IPS-NIHi11 (cell line): ENCODE results near the gene KCTD21.
A peak's percentile ranks its signal among the peaks of the same experiment; 100 is the strongest.
"Not testable (repeated sequence)": the region's sequence is repeated elsewhere in the genome, so short reads cannot be mapped to it uniquely, and the experiment has no call there.

Experiments used
- DNase-seq: peaks from one replicate; pipeline ENCODE4 v3.0.0; 2012; ENCODE audit warnings: mixed read lengths, low spot score

The KCTD21 gene

DNA sequence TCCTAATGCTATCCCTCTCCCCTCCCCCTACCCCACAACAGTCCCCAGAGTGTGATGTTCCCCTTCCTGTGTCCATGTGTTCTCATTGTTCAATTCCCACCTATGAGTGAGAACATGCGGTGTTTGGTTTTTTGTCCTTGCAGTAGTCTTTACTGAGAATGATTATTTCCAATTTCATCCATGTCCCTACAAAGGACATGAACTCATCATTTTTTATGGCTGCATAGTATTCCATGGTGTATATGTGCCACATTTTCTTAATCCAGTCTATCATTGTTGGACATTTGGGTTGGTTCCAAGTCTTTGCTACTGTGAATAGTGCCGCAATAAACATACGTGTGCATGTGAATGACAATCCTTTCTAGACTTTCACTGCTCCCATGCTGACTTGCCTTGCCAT lies 12.6 kb downstream of the KCTD21 start:
- not testable (repeated sequence) for DNase-seq

DNA sequence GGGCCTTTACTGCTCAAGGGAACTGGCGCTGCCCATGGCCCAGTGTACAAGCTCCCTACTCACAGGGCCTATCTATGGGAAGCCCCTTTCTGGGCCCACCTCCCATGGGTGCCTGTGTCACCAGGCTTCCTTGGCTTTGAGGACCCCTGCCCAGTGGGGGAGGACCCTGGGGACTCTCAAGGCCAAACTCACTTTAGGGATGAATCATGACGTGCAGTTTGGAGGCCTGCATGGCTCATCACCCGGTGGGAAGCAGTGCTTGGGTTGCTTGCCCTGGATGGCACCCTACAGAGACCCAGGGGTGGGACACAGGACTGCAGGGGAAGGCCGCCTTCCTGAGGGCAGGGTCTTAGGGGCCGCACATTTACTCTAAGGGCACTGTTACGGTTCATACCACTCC lies 16.5 kb downstream of the KCTD21 start:
- no peak for DNase-seq

DNA sequence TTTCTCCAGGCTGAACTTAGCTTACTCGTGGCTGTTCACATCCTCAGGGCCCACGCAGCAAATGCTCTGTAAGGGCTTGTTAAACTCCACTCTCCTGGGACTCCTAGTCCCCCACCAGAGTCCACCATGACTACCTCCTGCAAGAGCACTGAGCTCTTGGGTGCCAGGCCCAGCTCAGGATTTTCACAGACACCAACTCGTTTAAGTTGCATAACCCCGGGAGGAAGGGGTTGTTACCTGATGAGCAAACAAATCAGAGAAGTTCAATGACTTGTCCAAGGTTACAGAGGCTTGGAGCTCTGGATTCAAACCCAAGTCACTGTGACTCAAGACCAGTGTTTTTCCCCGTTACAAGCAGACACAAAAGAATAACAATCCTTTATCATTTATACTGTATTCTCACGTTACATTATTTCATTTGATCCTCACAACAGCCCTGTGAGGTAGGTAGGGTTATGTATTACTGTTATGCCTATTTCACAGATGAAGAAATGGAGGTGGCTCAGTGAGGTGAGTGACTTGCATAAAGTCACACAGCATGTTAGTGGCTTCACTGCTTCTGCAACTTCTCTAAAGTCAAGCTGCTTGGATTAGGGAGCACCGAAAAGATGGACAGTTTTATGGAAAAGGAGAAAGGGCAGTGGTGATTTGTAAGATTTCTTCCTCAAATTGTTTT lies 17.4 kb downstream of the KCTD21 start:
- no peak for DNase-seq

DNA sequence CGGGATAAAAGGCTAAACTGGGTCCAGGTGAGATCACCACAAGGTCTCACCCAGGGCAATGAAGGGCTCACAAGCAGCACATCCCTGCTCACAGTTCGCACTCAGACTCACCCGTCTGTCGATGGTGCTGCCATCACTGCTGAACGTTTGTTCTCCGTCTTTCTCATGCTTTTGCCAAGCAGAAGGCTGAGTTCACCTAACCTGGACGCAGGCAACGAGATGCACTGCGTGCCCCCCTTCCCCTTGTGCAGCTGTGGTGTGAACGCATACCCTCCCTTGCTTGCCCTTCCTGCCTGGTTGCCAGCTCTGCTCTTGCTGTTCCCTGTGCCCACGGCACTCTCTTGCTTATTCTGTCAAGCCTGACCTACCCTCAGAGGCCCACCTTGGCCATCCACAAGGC lies 18.0 kb downstream of the KCTD21 start:
- DNase-seq: no peak

DNA sequence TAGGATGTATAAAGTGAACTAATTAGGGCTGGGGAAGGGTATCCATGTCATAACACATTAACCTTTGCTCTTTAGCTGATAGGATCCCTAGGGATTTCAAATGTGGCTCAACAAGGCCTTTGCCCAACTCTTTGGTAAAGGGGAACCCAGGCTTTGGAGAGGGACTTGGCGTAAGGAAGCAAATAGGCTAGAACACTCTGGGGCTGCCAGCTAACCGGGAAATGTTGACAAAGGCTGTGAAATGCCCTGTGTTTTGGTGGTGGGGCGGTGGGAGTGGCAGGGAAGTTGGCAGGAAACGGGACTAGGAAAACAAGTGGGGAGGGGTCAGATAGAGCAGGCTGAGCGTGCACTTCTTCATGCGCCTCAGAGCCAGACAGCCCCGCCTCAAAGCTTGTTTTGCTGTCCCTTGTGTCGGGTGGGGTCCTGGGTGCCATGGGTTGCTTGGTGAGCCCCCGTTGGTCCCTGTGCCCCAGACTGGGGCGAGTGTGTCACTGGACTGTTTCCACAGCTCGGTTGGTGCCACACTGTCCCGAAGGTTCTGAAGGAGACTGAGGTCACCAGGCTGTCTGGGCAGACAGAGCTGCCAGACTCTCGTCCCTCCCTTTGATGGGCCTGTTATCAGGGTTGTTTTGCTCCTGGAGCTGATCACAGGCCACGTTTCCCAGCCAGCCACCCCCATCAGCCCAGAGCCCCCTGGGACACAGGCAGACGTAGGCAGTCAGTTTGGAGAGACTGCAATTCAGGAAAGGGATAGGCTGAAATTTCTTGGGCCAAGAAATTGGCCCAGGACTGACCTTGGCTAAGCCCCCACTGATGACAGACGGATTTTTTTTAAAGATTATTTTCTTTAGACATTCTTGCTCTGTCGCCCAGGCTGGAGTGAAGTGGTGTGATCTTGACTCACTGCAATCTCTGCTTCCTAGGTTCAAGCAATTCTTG lies 19.6 kb downstream of the KCTD21 start:
- no peak for DNase-seq

DNA sequence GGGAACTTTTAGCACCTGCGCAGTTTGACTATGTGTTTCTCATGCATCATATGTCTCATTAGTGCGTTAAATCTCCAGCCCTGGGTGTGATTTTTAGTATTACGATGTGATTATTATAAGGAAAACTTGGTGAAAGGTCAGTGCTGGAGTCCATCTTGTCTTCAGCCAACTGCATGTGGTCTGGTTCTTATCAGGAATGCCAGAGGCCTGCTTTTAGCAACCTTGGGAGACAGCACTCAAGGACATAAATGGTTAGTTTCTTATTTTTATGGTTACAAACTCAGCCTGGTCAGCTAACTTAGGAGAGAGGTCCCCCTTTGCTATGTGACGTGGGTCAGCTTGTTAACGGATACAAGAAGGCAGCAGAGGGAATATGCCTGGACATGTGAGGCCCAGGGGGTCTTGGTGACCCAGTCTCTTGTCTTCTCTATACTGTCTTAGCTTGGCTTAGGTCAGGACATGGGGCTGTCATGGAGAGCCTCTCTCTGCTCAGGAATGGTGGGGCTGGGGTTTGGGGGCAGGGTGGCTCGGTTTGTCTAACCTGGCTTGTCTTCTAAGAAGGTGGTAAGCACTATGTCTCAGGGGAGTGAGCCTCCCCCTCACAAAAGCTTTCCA lies 21.5 kb downstream of the KCTD21 start:
- DNase-seq: no peak

DNA sequence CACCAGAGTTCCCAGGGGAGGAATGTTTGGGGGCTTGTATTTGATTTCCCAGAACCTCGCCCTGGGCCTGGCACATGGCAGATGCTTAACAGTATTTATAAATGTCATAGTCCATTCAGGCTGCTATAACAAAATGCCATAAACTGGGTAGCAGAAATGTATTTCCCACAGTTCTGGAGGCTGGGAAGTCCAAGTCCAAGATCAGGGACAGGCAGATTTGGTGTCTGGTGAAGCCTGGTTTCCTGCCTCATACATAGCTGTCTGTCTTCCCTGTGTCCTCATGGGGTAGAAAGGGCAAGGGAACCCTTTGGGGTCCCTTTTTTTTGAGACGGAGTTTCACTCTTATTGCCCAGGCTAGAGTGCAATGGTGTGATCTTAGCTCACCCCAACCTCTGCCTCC lies 24.0 kb downstream of the KCTD21 start:
- no peak for DNase-seq

DNA sequence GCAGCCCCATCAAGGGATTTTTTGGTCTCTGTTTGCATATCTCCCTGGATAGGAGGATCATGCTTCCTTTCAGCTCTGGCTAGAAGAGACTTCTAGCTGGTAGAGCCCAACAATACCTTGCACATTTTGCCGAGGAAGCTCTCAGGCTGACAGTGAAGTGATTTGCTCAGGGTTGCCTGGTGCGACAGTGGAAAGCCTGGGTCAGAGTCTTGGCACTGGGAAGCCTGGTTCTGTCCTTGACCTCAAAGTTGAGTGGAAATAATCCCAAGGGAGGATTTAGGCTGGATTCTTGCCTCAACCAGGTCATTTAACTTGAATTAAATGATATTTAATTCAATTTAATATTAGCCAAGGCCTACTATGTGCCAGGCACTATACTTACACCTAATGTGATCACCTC lies 24.6 kb downstream of the KCTD21 start:
- no peak for DNase-seq

DNA sequence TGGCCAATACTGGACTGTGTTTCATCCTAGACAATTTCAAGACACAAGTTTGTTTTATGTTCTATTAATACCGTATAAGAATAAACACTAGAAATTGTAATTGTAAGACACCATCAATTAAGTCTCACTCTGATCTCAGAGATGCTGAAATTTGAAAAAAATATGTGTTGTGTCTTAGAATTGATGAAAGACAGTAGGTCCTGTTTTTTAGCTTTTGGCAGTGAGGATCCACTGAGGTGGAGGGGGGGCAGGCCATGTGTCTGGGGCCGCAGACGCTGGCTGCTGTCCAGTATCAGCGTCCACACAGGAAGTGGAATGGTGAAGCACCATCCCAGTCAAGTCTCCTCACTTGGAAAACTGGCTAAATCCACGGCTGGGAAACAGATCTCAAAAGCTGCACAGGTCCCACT lies 26.5 kb downstream of the KCTD21 start:
- no peak for DNase-seq

DNA sequence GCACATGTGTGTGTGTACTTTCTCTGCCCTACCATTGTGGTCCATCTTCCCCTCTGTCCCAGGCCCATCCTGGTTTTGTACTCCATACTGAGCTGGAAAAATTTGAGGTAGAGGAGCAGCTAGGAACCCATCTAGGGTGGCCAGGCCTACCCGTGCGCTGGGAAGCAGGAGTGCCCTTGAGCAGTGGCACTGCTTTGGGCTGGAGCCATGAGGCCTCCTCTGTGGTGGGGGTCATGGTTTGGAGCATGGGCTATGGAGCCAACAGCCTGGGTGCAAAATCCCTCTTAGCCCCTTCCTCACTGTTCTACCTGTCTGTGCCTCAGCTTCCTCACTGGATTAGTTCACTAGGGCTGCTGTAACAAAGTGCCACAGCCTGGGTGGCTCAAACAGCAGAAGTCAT lies 27.1 kb downstream of the KCTD21 start:
- no peak for DNase-seq

DNA sequence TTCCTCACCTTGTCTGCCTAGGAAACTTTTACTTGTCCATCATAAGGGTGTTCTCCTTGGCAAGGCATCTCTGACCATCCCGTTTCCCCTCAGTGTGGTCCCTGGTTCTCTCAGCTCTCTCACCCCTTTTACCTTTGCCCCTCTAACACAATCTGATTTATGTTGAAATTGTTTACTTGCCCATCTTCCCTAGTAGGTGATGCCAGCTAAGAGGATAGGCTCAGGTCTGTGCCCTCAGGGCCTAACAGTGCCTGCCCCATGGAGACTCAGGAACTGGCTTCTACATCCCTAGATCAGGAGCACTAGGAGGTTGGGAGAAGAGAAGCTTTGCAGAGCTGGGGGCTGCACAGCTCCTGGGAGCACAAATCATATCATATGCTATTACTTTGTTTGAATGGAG lies 27.9 kb downstream of the KCTD21 start:
- no peak for DNase-seq

DNA sequence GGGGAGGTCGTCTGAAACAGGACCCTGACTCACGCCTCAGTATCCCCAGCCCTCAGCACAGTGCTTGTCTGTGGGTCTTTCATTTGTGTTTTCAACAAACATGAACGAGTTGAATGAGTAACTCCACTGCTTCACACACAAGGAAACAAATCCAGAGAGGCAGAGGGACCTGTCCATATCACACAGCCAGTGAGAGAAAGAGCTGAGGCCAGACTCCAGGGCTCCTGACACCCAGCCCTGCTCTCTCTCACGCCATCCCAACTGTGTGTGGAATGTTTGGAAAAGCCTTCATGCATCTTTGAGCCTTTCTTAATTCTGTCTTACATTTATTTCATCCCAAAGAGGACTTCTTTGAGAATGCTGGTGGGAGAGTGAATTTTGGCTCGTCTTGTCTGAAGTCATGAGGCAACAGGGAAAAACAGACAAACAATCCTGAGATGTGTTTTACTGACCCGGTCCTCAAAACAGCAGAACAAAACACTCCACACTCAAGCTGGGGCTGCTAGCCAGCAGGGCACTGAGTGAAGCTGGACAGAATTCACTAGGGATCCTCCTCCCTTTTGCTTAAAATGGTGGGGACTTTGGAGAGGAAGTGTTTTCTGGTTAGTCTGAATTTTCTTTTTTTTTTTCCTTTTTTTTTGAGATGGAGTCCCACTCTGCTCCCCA lies 29.3 kb downstream of the KCTD21 start:
- no peak for DNase-seq

DNA sequence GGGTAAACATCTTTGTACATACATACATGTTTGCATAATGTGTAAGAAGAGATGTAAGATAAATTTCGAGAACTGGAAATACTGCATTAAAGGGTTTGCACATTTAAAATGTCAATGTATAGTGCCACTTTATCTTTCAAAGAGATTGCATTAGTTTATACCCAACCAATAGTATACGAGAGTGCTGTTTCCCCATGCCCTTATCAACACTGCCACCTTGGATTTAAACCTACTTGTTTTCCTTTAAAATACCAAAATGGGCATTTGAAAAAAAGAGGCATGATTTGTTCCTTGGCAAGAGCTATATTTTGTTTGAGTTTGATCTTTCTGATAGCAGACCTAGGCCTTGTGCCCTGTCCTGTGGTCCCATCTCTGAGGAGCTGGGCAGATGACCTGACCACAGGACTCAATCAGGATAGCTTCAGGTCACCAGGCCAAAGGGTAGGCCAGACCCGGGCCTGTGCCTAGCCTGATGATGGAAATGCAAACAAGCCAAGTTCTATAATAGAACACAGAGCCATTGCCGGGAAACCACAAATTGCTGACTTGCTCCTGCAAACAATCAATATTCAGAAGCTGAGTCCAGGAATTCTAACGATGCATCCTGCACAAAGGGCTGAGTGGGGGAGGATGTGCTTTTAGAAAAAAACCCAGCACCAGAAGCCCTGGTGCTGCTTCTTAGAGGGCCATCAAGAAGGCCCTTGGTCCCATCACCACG lies 32.1 kb downstream of the KCTD21 start:
- DNase-seq: no peak

DNA sequence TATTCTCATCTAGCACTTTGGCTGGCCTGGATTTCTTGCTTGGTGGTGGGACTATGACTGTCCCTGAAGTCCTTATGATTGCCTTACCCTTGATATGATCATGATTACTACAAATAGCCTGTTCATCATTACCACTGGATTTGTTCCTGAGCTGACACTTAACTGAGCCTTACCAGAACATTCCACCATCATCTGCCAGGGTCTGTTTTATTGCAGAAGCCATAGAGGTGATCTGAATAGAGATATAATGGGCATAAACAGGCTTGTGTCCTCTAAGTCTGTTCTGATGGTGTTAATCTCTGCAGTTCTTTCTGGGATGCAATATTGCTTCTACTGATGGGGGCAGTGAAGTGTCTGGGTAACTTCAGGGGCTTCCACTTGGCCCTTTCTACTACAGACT lies 36.6 kb downstream of the KCTD21 start:
- no peak for DNase-seq

DNA sequence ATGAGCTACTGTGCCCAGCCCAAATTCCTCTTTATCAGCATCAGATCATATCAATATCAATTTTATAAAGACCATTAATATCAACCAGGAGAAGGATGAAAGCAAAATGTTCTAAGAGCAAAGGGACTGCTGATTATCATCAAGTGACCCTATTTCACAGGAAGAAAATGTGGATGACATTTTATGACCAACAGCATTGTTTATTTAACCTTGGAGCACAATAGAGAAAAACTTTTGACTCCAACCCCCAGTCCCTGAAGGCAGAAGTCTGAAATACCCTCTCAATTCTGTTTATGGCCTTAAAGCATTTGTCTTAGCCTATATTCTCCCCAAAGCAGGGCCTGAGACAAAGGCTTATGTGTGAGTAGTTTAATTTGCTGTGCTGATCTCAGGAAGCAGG lies 37.7 kb downstream of the KCTD21 start:
- DNase-seq: no peak

DNA sequence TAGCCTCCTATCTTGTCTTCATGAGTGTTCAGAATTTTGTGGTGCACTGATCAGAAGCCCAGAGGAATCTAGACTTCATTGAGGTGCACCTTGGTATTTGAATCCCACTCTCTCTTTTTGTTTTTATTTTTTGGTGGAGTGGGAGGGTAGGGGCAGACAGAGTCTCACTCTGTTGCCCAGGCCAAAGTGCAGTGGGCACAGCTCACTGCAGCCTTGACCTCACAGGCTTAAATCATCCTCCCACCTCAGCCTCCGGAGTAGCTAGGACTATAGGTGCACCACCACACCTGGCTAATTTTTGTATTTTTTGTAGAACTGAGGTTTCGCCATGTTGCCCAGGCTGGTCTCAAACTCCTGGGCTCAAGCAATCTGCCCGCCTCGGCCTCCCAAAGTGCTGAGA lies 38.1 kb downstream of the KCTD21 start:
- DNase-seq: no peak

DNA sequence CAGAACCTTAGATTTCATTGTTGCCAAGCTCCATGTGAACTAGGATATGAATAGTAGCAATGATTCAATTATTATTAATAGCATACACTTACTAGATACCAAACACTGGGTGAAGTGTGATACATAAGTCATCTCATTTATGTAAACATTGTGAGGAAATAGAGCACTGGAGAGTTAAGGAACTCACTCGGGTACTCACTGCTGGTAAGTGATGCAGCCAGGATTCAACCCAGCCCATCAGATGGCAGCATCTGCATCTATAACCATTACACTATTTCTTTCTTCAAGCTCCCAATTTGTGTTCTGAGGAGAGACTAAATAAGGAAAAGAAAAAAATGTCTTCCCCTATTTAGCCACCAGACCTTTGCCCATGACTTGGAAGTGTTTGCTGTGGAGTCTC lies 38.8 kb downstream of the KCTD21 start:
- no peak for DNase-seq

DNA sequence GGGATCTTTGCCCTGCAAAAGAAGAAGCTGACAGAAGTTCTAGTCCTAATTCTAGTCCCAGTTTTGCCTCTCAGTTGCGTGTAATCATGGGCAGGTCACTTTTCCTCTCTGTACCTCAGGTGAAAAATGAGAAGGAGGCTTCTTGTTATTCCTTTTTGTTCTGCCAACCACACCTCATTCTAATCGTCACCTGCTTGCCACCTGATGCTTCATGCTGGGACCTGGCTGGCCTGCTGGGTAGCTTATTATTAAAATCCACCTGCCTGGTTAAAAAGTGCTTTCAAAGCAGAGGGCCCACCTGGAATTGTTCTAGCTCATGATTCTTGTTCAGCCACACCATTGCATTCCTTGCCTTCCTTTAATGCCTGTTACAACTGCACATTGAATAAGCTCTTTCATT lies 40.6 kb downstream of the KCTD21 start:
- DNase-seq: peak; percentile 28

DNA sequence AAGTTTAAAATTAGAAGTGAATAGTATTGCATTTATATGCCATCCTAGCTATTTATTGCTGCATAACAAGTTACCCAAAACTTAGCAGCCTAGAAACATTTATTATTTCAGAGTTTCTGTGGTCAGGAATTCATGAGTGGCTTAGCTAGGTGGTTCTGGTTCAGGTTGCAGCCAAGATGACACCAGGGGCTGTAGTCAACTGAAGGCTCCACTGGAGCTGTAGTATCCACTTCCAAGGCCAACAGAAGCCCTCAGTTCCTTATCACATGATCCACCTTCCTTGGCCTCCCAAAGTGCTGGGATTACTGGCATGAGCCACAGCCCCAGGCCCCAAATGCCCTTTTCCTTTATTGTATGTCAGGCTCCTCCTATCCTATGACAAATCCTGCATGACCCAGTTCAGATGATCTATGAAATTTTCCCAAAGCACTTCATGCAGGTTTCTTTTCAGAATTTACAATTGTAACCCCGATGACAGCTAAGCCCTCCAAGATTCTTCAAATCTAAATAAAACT lies 42.9 kb downstream of the KCTD21 start:
- no peak for DNase-seq

DNA sequence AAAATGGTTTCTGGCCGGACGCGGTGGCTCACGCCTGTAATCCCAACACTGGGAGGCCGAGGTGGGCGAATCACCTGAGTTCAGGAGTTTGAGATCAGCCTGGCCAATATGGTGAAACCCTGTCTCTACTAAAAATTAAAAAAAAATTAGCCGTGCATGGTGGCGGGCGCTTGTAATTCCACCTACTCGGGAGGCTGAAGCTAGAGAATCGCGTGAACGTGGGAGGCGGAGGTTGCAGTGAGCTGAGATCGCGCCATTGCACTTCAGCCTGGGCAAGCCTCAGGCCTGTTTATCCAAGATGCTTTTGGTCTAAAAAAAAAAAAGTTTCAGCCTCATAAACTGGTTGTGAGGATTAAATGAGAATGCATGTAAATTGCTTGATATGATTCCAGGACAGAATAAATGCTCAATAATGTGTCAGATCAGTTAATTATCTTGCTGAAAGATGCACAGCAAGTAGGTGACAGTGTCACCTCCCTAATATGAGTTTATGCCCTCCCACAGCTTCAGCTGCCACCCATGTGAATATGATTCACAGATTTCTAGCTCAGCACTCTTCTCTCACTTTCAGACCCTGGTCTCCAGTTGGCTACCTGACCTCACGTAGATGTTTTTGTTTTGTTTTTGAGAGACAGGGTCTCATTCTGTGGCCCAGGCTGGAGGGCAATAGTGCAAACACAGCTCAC lies 47.9 kb downstream of the KCTD21 start:
- DNase-seq: no peak
